Stimulated activated CD4-positive, alpha-beta T cell treated with anti-CD3 and anti-CD28 coated beads, Interleukin-2, amount 100 ng/mL, for 24 hours (primary cell): ENCODE results near the gene STAT2.
"Not testable (repeated sequence)": the region's sequence is repeated elsewhere in the genome, so short reads cannot be mapped to it uniquely, and the experiment has no call there.

Experiments used
- DNase-seq, 2 donors: peaks; one replicate each; pipeline ENCODE4 v3.0.0-alpha.2; 2020

STAT2 gene

DNA sequence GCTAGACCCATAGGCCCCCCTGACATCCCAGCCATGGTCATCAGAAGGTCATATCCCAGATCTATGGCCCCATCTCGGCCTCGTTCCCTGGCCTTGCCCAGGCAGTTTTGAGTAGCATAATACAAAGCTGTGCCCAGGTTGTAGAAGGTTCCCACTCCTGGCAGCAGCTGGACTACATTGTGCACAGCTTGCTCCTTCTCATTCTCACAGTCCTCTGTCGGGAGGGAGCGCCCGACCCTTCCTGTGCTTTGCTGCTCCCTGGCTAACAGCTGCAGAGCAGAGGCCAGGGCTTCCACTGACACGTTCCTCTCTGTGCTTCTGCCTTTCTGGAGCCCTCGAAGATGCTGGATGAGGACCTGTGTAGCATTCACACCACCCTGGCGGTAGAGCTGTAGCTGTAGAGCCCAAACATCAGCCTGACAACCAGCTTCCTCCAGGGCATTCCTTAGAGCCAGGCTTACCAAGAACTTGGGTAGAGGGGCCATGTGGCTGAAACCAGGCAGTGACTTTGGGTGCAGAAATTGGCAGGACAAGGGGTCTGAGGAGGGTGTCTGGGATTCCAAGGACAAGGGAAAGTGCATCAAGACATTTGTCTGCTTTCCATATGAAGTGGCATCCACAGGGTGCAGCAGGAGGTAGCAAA is 1.7 kb upstream of the STAT2 start:
- DNase-seq, result no peak

DNA sequence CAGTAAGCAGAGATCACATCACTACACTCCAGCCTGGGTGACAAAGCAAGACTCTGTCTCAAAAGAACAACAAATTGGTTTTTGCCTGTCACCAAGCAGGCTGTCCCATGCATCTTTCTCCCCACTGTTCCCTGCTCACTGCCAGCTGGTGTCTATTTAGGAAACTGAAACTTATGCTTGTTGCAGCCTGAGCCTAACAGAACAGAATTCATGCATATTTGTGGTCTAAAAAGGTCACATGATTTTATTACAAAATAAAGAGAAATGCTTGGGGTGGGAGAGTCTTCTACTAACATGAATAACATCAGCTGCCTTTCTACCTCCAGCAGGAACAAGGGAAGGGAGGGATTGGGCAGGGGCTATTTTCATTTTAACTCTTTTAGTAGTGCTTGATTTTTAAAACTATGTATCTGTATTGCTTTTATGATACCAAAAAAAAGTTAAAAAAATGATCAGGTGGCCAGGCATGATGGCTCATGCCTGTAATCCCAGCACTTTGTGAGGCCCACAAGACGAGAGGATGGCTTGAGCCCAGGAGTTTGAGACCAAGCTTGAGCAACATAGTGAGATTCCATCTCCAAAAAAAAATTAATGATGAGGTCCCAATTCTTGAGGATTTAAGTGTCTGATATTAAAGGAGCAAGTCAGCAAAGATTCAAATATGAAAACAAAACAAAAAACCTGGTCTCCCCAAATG is 923 bp downstream of the STAT2 start:
- no peak for DNase-seq

- no peak for DNase-seq
These were observed 8.6 kb downstream of the STAT2 start for GRCh38 chr12:56351325-56351724.

GRCh38 chr12:56350662-56351061 is 9.2 kb downstream of the STAT2 start:
- DNase-seq, result no peak

GRCh38 chr12:56348776-56349175 is 11.1 kb downstream of the STAT2 start:
- no peak for DNase-seq

DNA sequence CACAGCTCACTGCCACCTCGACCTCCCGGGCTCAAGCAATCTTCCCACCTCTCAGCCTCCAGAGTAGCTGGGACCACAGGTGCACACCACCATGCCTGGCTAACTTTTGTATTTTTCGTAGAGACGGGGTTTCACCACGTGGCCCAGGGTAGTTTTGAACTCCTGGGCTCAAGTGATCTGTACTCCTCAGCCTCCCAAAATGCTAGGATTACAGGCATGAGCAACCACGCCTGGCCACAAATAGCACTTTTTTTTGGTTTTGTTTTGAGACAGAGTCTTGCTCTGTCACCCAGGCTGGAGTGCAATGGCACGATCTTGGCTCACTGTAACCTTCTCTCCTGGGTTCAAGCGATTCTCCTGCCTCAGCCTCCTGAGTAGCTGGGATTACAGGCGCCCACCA is 12.7 kb downstream of the STAT2 start:
- DNase-seq, result not testable (repeated sequence)

DNA sequence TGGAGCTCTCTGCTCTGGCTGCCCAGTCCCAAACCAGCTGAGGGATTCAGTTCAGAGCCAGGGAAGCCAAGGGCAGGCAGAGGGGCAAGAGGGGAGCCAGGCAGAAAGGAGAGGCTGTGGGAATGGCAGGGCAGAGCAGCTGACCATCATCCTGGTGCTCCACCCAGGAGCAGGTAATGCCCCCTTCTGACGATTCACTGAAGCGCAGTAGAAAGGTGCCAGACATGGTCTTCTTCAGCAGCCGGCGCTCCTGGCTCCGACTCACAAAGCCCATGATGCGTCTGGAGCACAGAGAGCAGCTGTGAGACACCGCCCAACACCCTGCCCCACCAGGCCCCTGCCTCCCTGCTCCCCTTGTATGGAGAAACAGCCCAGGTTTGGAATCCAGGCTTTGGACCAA is 13.2 kb downstream of the STAT2 start:
- peak in 1 of 2 donors; percentile 15 for DNase-seq

DNA sequence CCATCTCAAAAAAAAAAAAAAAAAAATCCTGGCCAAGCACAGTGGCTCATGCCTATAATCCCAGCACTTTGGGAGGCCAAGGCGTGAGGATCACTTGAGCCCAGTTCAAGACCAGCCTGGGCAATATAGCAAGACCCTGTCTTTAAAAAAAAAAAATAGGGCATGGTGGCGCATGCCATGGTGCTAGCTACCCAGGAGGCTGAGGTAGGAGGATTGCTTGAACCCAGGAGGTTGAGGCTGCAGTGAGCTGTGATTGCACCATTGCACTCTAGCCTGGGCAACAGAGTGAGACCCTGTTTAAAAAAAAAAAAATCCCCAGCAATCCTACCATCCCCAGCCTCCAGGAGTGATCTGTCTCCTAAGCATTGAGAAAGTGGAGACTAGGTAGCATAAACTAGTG is 17.6 kb downstream of the STAT2 start:
- DNase-seq, result not testable (repeated sequence)

- DNase-seq, result no peak
These were observed 18.3 kb downstream of the STAT2 start for GRCh38 chr12:56341616-56342015.

GRCh38 chr12:56339158-56339422 is 20.8 kb downstream of the STAT2 start:
- DNase-seq, result no peak

DNA sequence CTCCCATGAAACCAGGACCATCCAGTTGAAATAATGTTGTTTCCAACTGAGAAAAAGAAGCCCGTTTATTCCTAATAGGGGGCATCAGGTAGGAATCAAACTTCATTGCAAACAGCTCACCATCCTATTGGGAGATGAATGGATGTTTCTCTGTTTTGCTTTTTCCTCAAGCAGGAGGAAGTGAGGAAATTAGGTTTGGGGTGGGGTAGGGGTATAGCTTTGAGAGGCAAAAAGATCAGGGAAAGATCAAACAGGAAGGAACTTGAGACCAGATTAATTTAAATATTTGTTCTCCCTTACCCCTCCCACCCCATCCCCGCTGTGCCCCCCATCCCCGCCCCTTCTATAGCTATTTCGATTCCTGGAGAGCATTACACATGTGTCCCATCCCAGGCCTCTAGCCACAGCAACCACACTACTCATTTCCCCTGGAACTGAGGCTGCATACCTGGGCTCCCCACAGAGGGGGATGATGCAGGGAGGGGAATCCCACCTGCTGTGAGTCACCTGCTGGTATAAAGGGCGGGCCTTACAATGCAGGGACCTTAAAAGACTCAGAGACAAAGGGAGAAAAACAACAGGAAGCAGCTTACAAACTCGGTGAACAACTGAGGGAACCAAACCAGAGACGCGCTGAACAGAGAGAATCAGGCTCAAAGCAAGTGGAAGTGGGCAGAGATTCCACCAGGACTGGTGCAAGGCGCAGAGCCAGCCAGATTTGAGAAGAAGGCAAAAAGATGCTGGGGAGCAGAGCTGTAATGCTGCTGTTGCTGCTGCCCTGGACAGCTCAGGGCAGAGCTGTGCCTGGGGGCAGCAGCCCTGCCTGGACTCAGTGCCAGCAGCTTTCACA is 21.4 kb downstream of the STAT2 start, which contains the start of gene IL23A:
Gene IL23A (plus strand): TSS at position 577 of the 850 bp plus-strand sequence. CDS start 161 bp downstream, at position 738.
- DNase-seq, result peak; percentile 82 to 89

DNA sequence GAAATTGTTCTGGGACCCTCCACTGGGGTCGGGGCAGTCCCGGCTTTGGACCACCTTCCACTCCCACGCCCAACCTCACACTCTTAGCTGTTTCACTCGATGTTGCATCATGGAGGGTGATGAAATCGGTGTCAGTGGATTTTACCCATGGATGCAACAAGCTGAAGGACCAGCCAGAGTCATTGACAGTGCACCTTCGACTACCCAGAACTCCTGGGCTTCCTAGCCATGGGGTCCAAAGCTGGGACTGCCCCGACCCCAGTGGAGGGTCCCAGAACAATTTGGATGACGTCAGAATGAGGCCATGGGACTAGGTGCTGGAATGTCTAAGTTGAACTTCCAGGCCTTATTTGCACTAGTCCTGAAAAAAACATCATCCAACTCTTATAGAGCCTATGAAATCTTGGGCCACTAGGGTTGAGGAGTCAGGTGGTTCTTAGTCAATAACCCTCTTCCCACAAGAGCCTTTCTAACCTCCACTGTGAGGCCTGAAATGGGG is 22.1 kb downstream of the STAT2 start:
- DNase-seq, result no peak

GRCh38 chr12:56336361-56337167 is 23.3 kb downstream of the STAT2 start:
- no peak for DNase-seq

DNA sequence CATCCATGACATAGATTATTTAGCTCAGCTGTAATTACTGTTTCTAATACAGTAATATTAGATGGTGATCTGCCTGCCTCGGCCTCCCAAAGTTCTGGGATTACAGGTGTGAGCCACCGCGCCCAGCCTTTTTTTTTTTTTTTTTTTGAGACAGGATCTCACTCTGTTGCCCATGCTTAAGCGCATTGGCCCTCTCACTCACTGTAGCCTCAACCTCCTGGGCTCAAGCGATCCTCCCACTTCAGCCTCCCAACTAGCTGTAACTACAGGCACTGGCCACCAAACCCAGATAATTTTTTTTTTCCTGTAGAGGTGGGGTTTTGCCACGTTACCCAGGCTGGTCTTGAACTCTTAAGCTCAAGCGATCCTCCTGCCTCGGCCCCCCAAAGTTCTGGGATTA is 24.4 kb downstream of the STAT2 start:
- not testable (repeated sequence) for DNase-seq

GRCh38 chr12:56334490-56334793 is 25.5 kb downstream of the STAT2 start:
- DNase-seq, result no peak

- DNase-seq, result peak; percentile 91 to 92
These were observed 26.0 kb downstream of the STAT2 start, which contains the start of gene PAN2 for GRCh38 chr12:56333679-56334489. TSS of gene PAN2 (minus strand) at chr12:56334000. CDS start at chr12:56333094, 906 bp downstream.

DNA sequence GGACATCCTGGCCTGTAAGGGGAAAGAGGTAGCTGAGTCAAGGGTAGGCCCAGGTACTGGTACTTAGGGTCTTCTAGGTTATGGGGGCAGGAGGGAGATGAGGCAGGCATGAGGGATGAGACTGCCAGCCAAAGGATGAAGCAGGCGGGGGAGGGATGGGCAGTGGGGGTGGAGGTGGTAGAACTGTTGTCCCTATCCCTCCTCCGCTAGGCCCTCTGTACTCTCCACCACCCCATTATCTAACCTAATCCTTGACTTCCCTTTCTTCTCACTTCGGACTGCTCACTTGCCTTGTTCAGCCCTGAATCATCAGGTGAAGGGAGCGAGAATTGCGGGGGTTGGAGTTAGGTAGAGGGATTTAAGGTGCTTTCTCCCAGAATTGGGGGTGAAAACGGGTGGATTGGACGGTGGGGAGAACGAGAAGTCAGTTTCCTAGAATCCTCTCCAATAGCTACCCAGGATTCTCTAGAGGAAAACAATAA is 26.7 kb downstream of the STAT2 start:
- DNase-seq, result no peak

DNA sequence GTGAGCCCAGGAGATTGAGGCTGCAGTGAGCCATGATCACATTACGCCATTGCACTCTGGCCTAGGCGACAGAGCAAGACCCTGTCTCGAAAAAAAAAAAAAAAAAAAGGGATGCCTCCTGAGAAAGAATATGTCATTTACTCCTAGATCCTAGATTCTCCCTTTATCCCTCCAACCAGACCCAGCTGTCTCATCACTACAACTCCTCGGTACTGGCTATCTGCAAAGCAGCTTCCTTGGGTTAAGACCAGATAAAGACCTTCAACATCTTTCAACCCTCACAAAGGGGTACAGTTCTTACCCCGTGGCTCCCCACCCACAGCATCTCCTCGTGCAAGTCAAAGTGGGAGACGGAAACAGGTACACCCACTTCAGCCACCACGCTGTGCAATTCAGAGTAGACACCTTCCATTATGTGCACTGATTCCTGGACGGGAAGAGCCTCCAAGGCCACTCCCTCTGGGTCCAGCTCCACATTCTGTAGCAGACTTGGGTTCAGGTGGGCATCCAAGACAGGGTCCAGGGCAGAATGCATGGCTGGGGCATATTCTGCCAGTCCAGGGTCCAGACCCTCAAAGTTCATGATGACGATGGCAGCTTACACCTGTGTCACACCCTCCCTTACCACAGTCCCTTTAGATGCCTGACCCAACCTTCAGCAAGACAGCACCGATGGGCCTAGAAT is 27.3 kb downstream of the STAT2 start:
- DNase-seq, result no peak

DNA sequence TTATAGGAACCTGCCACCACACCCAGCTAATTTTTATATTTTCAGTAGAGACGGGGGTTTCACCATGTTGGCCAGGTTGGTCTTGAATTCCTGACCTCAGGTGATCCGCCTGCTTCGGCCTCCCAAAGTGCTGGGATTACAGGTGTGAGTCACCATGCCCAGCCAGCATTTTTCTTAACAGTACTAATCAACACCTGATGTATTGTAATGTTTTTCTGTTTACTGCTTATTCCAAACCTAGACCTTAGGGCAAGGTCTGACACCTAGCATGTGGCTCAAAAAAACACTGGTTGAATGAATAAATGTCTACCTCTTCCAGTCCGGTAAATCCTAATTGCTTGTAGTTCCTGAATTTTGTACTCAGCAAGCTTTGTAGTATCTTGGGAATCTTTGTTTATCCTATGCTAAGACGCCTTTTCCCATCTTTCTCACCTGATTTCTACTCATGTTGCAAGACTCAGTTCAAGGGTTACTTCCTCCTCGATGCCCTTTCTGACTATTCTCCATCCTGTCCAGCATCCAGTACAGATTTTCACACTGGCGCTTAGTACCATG is 28.9 kb downstream of the STAT2 start:
- DNase-seq, result no peak

- no peak for DNase-seq
These were observed 33.4 kb downstream of the STAT2 start for GRCh38 chr12:56326533-56326932.

- no peak for DNase-seq
These were observed 33.8 kb downstream of the STAT2 start for GRCh38 chr12:56326126-56326525.
